GM23338 (cell line): ENCODE data around the gene STIM2. TPM values are rescaled to one million over a fixed set of nuclear protein-coding genes. Genes with fewer than 3 reads are reported as not detected.

Source experiments
- ATAC-seq: fragments of 200-7000 bp; cut with Tn5 transposase; 3 replicates; pipeline ENCODE4 v1.9.1; 2020
- DNase-seq: peaks from one replicate; pipeline ENCODE4 v3.0.0-alpha.2; 2015; ENCODE audit warnings: low spot score
- H2AFZ ChIP-seq: fragments of 200-600 bp; sonication (generic); 2 replicates; pipeline ENCODE4 v1.8.0; 2016; ENCODE audit warnings: antibody characterized with exemption, mild to moderate bottlenecking, moderate library complexity
- H3F3A ChIP-seq: fragments of 200-600 bp; sonication (generic); replicated peaks from 2 replicates; pipeline ENCODE4 v1.8.0; 2017; ENCODE audit warnings: antibody characterized with exemption, mixed run types, low read depth
- H3K27ac ChIP-seq: fragments of 200-600 bp; sonication (generic); 2 replicates; pipeline ENCODE4 v1.6.1; 2016; ENCODE audit warnings: low read depth
- H3K27me3 ChIP-seq: fragments of 200-600 bp; sonication (generic); 2 replicates; pipeline ENCODE4 v1.8.0; 2016; ENCODE audit warnings: mild to moderate bottlenecking, mixed run types, moderate library complexity; ENCODE audit not compliant: insufficient read depth
- H3K36me3 ChIP-seq: fragments of 200-600 bp; sonication (generic); 2 replicates; pipeline ENCODE4 v1.8.0; 2016; ENCODE audit warnings: mild to moderate bottlenecking; ENCODE audit not compliant: insufficient read depth
- H3K4me1 ChIP-seq: fragments of 200-600 bp; sonication (generic); 2 replicates; pipeline ENCODE4 v1.8.0; 2016; ENCODE audit warnings: mild to moderate bottlenecking, moderate library complexity; ENCODE audit not compliant: insufficient read depth
- H3K4me2 ChIP-seq: fragments of 200-600 bp; sonication (generic); 2 replicates; pipeline ENCODE4 v1.7.1; 2017; ENCODE audit warnings: mixed run types
- H3K4me3 ChIP-seq: fragments of 200-600 bp; sonication (generic); 2 replicates; pipeline ENCODE4 v1.6.1; 2016; ENCODE audit warnings: mixed run types
- H3K79me2 ChIP-seq: fragments of 200-600 bp; sonication (generic); replicated peaks from 2 replicates; pipeline ENCODE4 v1.8.0; 2017; ENCODE audit warnings: mild to moderate bottlenecking; ENCODE audit not compliant: insufficient read depth
- H3K9me2 ChIP-seq: fragments of 200-600 bp; sonication (generic); 2 replicates; pipeline ENCODE4 v1.8.0; 2017; ENCODE audit not compliant: insufficient read depth
- H4K20me1 ChIP-seq: fragments of 200-600 bp; sonication (generic); replicated peaks from 2 replicates; pipeline ENCODE4 v1.8.0; 2017; ENCODE audit warnings: mild to moderate bottlenecking; ENCODE audit not compliant: insufficient read depth
- H3K27ac Mint-ChIP-seq: 2 replicates; pipeline ENCODE4 v1.8.0; 2020; ENCODE audit warnings: inconsistent platforms, mild to moderate bottlenecking, moderate library complexity, mixed read lengths
- H3K27me3 Mint-ChIP-seq: 3 replicates; pipeline ENCODE4 v1.8.0; 2022; ENCODE audit warnings: low read depth, mild to moderate bottlenecking, moderate library complexity, mixed read lengths, inconsistent platforms; ENCODE audit not compliant: insufficient read depth, poor library complexity
- H3K36me3 Mint-ChIP-seq: 3 replicates; pipeline ENCODE4 v1.8.0; 2021; ENCODE audit warnings: low read depth, mild to moderate bottlenecking, inconsistent platforms, moderate library complexity, mixed read lengths
- H3K4me1 Mint-ChIP-seq: 3 replicates; pipeline ENCODE4 v1.8.0; 2020; ENCODE audit warnings: mild to moderate bottlenecking, inconsistent platforms, mixed read lengths
- H3K4me3 Mint-ChIP-seq: 3 replicates; pipeline ENCODE4 v1.8.0; 2021; ENCODE audit warnings: moderate library complexity, mild to moderate bottlenecking, inconsistent platforms, mixed read lengths
- H3K9me3 Mint-ChIP-seq: 3 replicates; pipeline ENCODE4 v1.8.0; 2020; ENCODE audit warnings: moderate library complexity, mild to moderate bottlenecking, inconsistent platforms, mixed read lengths
- CREB1 ChIP-seq: fragments of 250-450 bp; sonication (Bioruptor Pico); IDR thresholded peaks from 2 replicates; pipeline ENCODE4 v1.5.0; 2020; ENCODE audit warnings: low read depth, mild to moderate bottlenecking, moderate library complexity
- ETS1 ChIP-seq: IDR thresholded peaks from 2 replicates; pipeline ENCODE4 v1.6.1; 2016; ENCODE audit warnings: antibody characterized with exemption
- NANOG ChIP-seq: IDR thresholded peaks from 2 replicates; pipeline ENCODE4 v1.6.1; 2016; ENCODE audit warnings: antibody characterized with exemption, borderline replicate concordance
- POLR2AphosphoS5 ChIP-seq: IDR thresholded peaks from 2 replicates; pipeline ENCODE4 v1.6.1; 2016; ENCODE audit warnings: antibody characterized with exemption, low read depth
- REST ChIP-seq: IDR thresholded peaks from one replicate; pipeline ENCODE4 v1.6.1; 2018; ENCODE audit warnings: antibody characterized with exemption; ENCODE audit not compliant: unreplicated experiment
- STAT1 ChIP-seq: IDR thresholded peaks from one replicate; pipeline ENCODE4 v1.6.1; 2016; ENCODE audit warnings: antibody characterized with exemption; ENCODE audit not compliant: unreplicated experiment
- ZNF331 ChIP-seq: fragments of 250-450 bp; sonication (Bioruptor Pico); IDR thresholded peaks from 2 replicates; pipeline ENCODE4 v1.5.0; 2020; ENCODE audit warnings: low read depth, mild to moderate bottlenecking, moderate library complexity
- ZNF462 ChIP-seq: fragments of 250-450 bp; sonication (Bioruptor Pico); IDR thresholded peaks from 2 replicates; pipeline ENCODE4 v1.5.0; 2020; ENCODE audit warnings: mild to moderate bottlenecking, moderate library complexity
- polyA plus RNA-seq: library from polyadenylated mRNA; unstranded; fragments of >200 nt; fragmentation: Nextera tagmentation; extraction: Ambion mirVana; gene quantifications from 2 replicates; pipeline ENCODE4 v1.2.1, GENCODE V29; 2016
- total RNA-seq: library from RNA; depleted of rRNA; stranded (reverse); fragments of >200 nt; shearing (Covaris generic); gene quantifications from 2 replicates; pipeline ENCODE4 v1.2.3, GENCODE V29; 2014

Gene STIM2
- total and polyA plus RNA-seq, 2 experiments from 2014 or later: 13.1 to 17.8 TPM

- TF ChIP-seq REST (no peak), ZNF331 (CRISPR knock-in tag) (no peak), NANOG (no peak), STAT1 (no peak), CREB1 (no peak)
Observed at GRCh38 chr4:26819478-26820095, 41.1 kb upstream of the STIM2 start (continued).

GRCh38 chr4:26820346-26820745 is 40.3 kb upstream of the STIM2 start:
- H3K4me3 Mint-ChIP-seq: no peak overlapping the region
- H3K27ac ChIP-seq: no peak overlapping the region
- H4K20me1 ChIP-seq: no peaks in the 10 kb centered on the region
- no peaks in the 10 kb centered on the region for H3K27me3 ChIP-seq
- no peaks in the 10 kb centered on the region for H3K36me3 ChIP-seq
- peaks cover 8% of the 10 kb centered on the region for H3K4me1 ChIP-seq
- no peaks in the 10 kb centered on the region for H3K79me2 ChIP-seq
- DNase-seq: no peak
- H3K4me2 ChIP-seq: no peak overlapping the region
- H2AFZ ChIP-seq: no peak overlapping the region
- H3K36me3 Mint-ChIP-seq: peaks cover 11% of the 10 kb centered on the region
- TF ChIP-seq ETS1 (no peak), ZNF462 (CRISPR knock-in tag) (no peak), POLR2AphosphoS5 (no peak), REST (no peak)
- H3K27me3 Mint-ChIP-seq: peaks cover 7% of the 10 kb centered on the region
- no peak for ATAC-seq
- no peaks in the 10 kb centered on the region for H3F3A ChIP-seq
- H3K4me3 ChIP-seq: no peak overlapping the region
- no peak overlapping the region for H3K27ac Mint-ChIP-seq
- H3K4me1 Mint-ChIP-seq: peaks cover 33% of the 10 kb centered on the region
- H3K9me3 Mint-ChIP-seq: peaks cover 25% of the 10 kb centered on the region
- 0 out of 2 replicates have a peak, but pooled peaks cover 8% of the 10 kb centered on the region for H3K9me2 ChIP-seq
